ENCODE measurements around the gene CHST11. TPM values are rescaled to one million over a fixed set of nuclear protein-coding genes. Genes with fewer than 3 reads are reported as not detected.

CHST11 gene
- total RNA-seq, 4 donors from 2014 or later = 20.8 to 56.7 (median 26.5) TPM

GRCh38 chr12:104685366-104685765, 228.6 kb downstream of the CHST11 start:
- H3K27me3 ChIP-seq = no peaks in the 10 kb centered on the region
- WGBS, 2 donors = 75 to 78% methylated on average over 2 of the region's 2 CpGs
- no peak overlapping the region for H3K27ac ChIP-seq
- H3K9me3 ChIP-seq = no peaks in the 10 kb centered on the region
- TF ChIP-seq CTCF (IDR thresholded peaks at IDR 0.05) (no peak), EP300 (IDR thresholded peaks at IDR 0.05) (no peak), POLR2A (IDR thresholded peaks at IDR 0.05) (no peak)
- H3K36me3 ChIP-seq = no peaks in the 10 kb centered on the region
- no peak overlapping the region for H3K4me3 ChIP-seq
- peaks cover 0 to 24% (median 2%) of the 10 kb centered on the region in 4 donors for H3K4me1 ChIP-seq
- DNase-seq (ENCODE audit: low spot score in 2 of 2) = no peak

GRCh38 chr12:104686196-104686595, 229.4 kb downstream of the CHST11 start:
- 50 to 71% methylated on average over 3 of the region's 3 CpGs for WGBS, 2 donors
- peaks cover 0 to 24% (median 2%) of the 10 kb centered on the region in 4 donors for H3K4me1 ChIP-seq
- no peak for TF ChIP-seq EP300 (IDR thresholded peaks at IDR 0.05)
- no peak for TF ChIP-seq CTCF (IDR thresholded peaks at IDR 0.05)
- no peak for TF ChIP-seq POLR2A (IDR thresholded peaks at IDR 0.05)

GRCh38 chr12:104687823-104688573, 231.2 kb downstream of the CHST11 start:
- Histone ChIP-seq H3K4me3 (no peak overlapping the region), H3K27ac (no peak overlapping the region), H3K27me3 (no peaks in the 10 kb centered on the region), H3K36me3 (no peaks in the 10 kb centered on the region), H3K4me1 (peaks cover 0 to 24% (median 0%) of the 10 kb centered on the region in 4 donors), H3K9me3 (no peaks in the 10 kb centered on the region)
- TF ChIP-seq EP300 (IDR thresholded peaks at IDR 0.05) = no peak
- TF ChIP-seq POLR2A (IDR thresholded peaks at IDR 0.05) = no peak
- TF ChIP-seq CTCF (IDR thresholded peaks at IDR 0.05) = no peak
- no peak for DNase-seq (ENCODE audit: low spot score in 2 of 2)
- 88 to 92% methylated on average over 11 of the region's 11 CpGs for WGBS, 2 donors

More at GRCh38 chr12:104686196-104686595, 229.4 kb downstream of the CHST11 start:
- Histone ChIP-seq H3K4me3 (no peak overlapping the region), H3K27me3 (no peaks in the 10 kb centered on the region), H3K9me3 (no peaks in the 10 kb centered on the region), H3K27ac (no peak overlapping the region), H3K36me3 (no peaks in the 10 kb centered on the region)
- no peak for DNase-seq (ENCODE audit: low spot score in 2 of 2)

- no peak for TF ChIP-seq EP300 (IDR thresholded peaks at IDR 0.05)
- no peak for TF ChIP-seq CTCF (IDR thresholded peaks at IDR 0.05)
- no peak for TF ChIP-seq POLR2A (IDR thresholded peaks at IDR 0.05)
- Histone ChIP-seq H3K9me3 (no peaks in the 10 kb centered on the region), H3K4me3 (no peak overlapping the region), H3K27me3 (no peaks in the 10 kb centered on the region), H3K4me1 (peaks cover 0 to 15% (median 0%) of the 10 kb centered on the region in 4 donors), H3K27ac (no peak overlapping the region), H3K36me3 (no peaks in the 10 kb centered on the region)
- WGBS, 2 donors = 81 to 82% methylated on average over 4 of the region's 4 CpGs
- no peak for DNase-seq (ENCODE audit: low spot score in 2 of 2)
Observed at GRCh38 chr12:104689635-104690034, 232.9 kb downstream of the CHST11 start.

- H3K27me3 ChIP-seq = no peaks in the 10 kb centered on the region
- no peak for DNase-seq (ENCODE audit: low spot score in 2 of 2)
Observed at GRCh38 chr12:104691721-104692556, 235.2 kb downstream of the CHST11 start.

More at GRCh38 chr12:104691721-104692556, 235.2 kb downstream of the CHST11 start:
- Histone ChIP-seq H3K4me3 (no peak overlapping the region), H3K27ac (no peak overlapping the region), H3K4me1 (peaks cover 0 to 20% (median 4%) of the 10 kb centered on the region in 4 donors), H3K36me3 (no peaks in the 10 kb centered on the region), H3K9me3 (no peaks in the 10 kb centered on the region)
- TF ChIP-seq POLR2A (IDR thresholded peaks at IDR 0.05) (no peak), CTCF (IDR thresholded peaks at IDR 0.05) (no peak), EP300 (IDR thresholded peaks at IDR 0.05) (no peak)
- 85 to 88% methylated on average over 18 to 19 of the region's 19 CpGs for WGBS, 2 donors
